KG1 (cell line): ENCODE measurements around the gene RHOF.
"Not testable (repeated sequence)": the region's sequence is repeated elsewhere in the genome, so short reads cannot be mapped to it uniquely, and the experiment has no call there.

ENCODE experiments used
- DNase-seq: peaks from one replicate; lab custom pipeline; 2025; lab: John Stamatoyannopoulos, UW

RHOF gene

GRCh38 chr12:121792607-121793439, 665 bp downstream of the RHOF start:
- DNase-seq = no peak

DNA sequence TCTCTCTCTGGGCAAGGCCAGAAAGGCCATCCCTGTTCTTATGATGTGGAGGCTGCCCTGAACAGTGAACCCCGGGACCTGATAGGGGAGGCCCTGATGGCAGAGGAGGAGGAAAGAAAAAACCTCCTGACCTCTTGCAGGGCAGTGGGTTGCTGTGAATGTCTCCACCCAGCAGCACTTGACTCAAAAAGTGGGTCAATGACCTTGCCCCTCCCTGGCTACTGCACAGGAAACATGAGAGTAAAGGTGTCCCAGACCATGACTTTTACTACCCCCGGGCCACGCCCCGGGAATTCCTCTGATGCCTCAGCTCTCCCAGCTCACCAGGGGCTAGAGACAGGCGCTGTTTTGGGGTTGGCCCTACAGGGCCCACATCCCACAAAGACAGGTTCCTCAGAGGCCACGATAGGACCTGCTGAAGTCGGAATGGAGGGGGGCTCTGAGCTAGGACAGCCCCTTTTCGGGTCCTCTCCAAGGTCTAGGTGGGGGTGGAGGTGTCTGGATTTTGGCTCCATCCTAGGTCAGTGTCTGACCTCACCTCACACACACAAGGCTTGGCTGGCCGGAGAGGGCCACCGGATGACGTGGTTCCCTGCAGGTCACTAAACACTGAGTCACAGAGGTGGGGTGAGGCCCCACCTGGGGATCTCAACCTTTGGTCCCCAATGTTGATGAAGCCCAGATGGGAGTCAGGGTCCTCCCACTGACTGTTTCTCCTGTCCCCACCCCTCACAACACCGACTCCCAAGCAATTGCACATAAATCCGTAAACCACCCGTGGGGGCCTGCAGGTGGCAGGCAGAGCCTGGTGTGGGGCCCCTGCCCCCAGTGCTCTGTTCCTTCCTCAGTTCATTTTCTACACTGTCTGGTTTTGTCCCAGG, 1.6 kb downstream of the RHOF start:
- no peak for DNase-seq

DNA sequence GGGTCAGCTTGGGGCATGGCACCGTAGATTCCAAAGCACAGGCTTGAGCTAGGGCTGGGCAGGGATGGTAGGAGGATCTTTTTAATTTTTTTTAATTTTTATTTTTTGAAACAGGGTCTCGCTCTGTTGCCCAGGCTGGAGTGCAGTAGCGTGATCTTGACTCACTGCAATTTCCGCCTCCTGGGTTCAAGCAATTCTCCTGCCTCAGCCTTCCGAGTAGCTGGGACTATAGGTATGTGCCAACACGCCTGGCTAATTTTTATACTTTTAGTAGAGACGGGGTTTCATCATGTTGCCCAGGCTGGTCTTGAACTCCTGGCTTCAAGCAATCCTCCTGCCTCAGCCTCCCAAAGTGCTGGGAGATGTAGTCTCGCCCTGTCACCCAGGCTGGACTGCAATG, 2.7 kb downstream of the RHOF start:
- not testable (repeated sequence) for DNase-seq

GRCh38 chr12:121789800-121790728, 3.4 kb downstream of the RHOF start:
- peak; percentile 93 for DNase-seq

- peak; percentile 74 for DNase-seq
Measured at GRCh38 chr12:121789233-121789781, 4.2 kb downstream of the RHOF start.

DNA sequence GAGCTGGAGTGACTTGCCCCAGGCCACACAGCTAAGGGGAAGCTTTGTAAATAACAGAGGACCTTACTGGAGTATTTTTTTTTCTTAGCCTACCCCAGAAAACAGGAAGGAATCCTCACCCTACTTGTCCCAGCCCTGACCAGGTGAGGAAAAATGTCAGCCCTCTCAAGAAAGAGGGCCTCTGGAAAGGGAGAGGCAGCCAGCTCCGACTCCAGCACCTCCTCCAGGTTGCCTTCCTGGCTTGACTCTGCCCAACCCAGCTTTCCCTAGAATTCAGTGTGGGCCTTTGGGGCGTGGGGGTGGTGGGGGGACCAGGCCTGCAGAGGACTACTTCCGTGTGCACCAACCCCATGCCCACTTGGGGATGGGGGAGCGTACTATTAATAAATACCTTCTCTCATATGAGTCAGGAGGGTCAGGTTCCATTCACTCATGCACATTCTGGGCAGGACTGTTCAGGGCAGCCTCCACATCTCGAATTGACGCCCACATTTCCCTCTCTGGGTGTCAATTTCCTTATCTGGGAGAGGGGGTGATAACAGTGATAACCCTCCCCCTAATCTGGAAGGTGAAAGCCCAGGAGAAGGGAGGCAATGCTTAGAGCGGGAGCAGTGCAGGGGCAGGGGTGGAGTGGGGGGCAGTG, 5.2 kb downstream of the RHOF start:
- no peak for DNase-seq

- DNase-seq = no peak
Measured at GRCh38 chr12:121787063-121788025, 6.1 kb downstream of the RHOF start.

DNA sequence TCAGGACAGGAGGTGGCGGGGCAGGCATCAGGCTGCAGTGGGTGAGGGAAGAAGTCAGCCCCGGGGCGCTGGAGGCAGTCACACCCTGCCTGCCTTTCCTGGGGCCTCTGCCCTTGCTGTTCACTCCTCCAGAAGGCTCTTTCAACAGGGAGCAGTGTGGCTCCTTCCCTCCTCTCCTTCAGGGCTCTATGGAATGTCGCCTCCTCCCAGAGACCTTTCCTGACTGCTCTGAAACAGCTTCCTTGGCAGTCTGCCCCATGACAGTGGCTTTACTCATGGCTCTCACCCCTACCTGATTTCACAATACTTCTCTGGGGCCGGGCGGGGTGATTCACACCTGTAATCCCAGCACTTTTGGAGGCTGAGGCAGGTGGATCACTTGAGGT, 7.1 kb downstream of the RHOF start:
- DNase-seq = no peak

DNA sequence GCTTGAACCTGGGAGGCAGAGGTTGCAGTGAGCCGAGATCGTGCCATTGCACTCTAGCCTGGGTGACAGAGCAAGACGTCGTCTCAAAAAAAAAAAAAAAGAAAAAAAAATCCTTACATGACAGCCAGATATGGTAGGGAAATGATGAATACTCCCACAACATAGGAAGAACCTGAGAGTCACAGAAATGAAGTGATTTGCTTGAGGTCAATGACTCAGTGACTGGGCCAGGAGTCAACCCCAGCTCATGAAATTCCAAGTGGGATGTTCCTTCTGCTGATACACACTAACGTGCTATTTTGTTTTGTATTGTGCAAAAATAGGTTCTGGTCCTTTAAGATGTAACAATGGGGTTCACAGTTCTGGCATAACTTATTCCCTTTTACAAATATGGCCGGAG, 9.0 kb downstream of the RHOF start:
- DNase-seq = no peak

- DNase-seq = no peak
Measured at GRCh38 chr12:121783766-121784165, 9.7 kb downstream of the RHOF start.

GRCh38 chr12:121781998-121782979, 11.2 kb downstream of the RHOF start:
- no peak for DNase-seq

DNA sequence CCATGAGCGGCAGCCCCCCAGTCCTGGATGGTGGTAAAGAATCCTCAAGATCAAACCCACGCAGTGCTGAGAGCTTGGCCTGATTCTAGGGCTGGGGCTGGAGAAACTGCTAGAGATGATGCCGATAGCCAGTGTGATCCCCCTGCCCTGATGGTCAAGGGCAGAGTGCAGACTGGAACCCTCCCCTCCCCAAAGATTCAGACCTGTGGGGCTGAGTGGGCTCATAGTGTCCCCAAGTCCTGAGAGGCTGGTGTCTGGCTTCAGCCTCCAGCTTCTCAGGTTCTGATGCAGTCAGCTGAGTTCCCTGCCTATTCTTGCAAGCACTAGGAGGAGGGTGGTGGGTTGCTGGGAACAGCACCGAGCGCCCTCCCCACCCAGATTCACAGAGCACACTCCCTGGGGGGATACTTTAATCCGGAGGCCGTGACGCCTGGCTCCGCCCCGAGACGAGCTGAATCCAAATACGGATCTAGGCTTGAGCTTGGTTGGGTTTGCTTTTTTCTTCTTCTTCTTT, 11.9 kb downstream of the RHOF start:
- no peak for DNase-seq

GRCh38 chr12:121780429-121780828, 13.1 kb downstream of the RHOF start:
- no peak for DNase-seq

DNA sequence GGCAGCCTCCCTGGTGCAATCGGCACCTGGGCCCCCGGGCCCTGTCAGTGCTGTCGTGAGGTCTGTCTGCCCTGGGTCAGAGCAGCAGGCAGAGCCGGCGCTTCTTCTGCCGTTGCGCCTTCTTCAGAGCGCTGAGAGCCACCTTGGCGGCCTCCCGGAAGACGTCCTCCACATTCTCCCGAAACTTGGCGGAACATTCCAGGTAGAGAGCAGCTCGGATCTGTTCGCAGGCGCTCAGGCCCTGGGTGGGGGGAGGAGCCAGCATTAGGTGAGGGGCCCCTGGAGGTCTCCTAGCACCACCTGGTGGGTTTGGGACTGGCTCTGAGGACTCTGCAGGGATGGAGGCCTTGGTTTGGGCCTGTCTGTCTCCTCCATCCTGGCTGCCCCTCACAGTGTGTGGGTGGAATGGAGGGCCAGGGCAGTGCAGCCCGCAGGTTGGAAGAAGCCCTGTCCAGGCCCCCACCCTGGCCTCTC, 14.0 kb downstream of the RHOF start:
- DNase-seq = no peak

DNA sequence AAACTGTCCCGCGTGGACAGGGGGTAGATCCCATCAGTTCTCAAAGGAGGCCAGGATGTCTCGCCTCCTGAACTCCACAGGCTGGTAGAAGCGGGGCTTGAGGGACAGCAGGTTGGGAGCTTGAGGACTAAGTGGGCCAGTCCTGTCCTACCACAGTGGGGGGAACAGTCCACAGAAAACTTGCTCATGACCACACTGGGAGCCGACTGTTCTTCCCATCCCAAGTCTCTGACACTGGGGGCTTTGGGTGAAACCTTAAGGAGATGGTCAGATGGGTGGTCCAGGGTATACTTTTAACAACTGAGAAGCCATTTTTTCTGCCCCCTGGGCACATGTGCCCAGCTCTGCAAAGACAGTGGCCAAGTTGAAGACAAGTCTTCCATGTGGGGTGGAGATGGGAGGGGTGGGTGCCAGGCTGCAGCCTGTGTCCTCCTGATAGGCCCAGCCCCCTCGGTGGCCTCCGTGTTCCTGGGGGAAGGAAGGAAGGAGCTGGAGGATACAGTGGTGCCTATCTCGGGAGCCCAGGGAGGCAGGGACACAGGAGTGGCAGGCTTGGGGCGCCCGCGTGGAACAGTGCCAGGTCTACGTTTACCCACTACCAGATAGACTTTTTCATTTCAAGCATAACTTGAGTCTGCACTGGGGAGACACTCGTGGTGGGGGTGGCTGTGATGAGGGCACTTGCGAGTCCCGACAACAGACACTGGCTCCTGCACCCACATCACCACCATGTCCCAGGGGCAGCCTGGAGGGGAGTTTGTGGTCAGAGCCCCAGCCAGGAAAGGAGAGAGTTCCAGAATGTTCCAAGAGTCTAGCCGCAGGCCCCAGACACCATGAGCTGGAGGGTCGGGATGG, 14.7 kb downstream of the RHOF start:
- DNase-seq = no peak

GRCh38 chr12:121776190-121777098, 17.0 kb downstream of the RHOF start:
- DNase-seq = peak; percentile 37
